ENCODE results near the gene APEH.

- TF ChIP-seq CTCF (IDR thresholded peaks at IDR 0.05) (no peak), EP300 (IDR thresholded peaks at IDR 0.05; ENCODE audit: low read depth) (no peak)
Observed at GRCh38 chr3:49683162-49683561, 9.0 kb downstream of the APEH start.

Data from transverse colon (tissue), 3 donors.